GM18909 (cell line): Measurements from ENCODE around the gene BBX.

Experiments
- ATAC-seq: cut with Tn5 transposase; IDR thresholded peaks from one replicate; pipeline ENCODE4 v1.9.1; 2021; ENCODE audit warnings: mild to moderate bottlenecking; ENCODE audit not compliant: unreplicated experiment, poor library complexity

Gene BBX

GRCh38 chr3:107596639-107597038 lies 73.9 kb downstream of the BBX start:
- no peak for ATAC-seq

GRCh38 chr3:107598926-107599771 lies 76.4 kb downstream of the BBX start:
- peak; percentile 96 for ATAC-seq

GRCh38 chr3:107599772-107600145 lies 77.0 kb downstream of the BBX start:
- ATAC-seq = no peak

DNA sequence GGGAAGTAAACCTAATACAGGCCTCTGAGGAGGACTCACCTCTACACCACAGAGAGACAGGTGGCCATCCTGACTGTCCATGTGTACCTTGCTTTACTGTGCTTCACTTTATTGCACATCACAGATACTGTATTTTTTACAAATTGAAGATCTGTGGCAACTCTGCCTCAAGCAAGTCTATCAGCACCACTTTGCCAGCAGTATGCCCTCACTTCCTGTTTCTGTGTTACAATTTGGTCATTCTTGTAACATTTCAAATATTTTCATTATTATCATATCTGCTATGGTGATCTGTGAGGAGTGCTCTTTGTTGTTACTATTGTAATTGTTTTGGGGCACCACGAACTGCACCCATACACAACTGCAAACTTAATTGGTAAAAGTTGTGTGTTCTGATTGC lies 78.0 kb downstream of the BBX start:
- ATAC-seq = no peak

DNA sequence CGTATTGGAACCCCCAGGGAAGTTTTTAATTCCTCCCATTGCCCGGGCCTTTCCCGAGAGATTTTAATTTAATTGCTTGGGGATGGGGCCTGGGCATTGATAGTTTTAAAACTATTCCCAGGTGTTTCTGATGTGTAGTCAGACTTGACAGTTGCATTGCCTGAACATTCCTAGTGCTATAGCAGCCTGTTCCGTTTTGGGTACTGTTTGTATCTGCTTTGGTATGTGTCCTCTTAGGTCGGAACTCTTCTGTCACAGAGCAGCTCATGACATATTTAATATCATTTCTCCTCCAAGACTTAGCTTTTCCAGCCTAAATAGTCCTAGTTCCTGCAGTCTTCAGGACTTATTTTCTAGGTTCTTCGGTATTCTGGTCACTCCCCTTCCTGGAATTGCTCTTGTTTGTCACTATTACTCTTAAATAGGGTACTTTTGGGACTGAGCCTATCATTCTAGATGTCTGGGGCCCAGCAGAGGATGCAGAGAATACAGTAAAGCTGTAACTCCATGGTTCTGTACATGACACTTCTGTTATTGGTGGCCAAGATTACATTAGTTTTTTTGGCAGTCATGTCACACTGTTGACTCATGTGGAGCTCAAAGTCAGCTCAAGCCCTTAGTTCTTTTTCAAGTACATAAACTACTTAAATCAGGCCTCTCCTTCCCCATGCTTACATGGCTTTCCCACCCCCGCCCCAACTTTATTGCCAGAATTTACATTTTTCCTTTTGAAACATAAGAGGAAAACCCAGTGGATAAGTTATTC lies 81.5 kb downstream of the BBX start:
- no peak for ATAC-seq

GRCh38 chr3:107611775-107612469 lies 89.2 kb downstream of the BBX start:
- ATAC-seq = no peak

DNA sequence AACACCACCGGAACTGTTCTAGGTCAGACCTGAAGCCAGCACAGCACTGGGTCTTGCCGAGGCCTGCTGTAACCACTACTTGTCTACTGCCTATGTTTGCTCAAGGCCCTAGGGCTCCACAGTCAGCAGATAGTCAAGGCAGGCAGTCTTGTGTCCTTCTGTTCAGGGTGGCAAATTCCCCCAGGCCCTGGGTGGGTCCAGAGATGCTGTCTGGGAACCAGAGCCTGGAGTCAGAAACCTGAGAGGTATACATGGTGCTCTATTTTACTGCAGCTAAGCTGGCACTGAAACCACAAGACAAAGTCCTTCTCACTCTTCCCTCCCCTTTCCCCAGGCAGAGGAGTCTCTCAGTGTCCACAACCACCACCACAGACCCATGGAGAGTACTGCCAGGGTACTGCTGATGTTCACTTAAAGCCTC lies 89.9 kb downstream of the BBX start:
- ATAC-seq = no peak

GRCh38 chr3:107619549-107619948 lies 96.8 kb downstream of the BBX start:
- no peak for ATAC-seq

- ATAC-seq = no peak
These were observed 97.8 kb downstream of the BBX start for GRCh38 chr3:107620534-107620933.

GRCh38 chr3:107621465-107621864 lies 98.7 kb downstream of the BBX start:
- no peak for ATAC-seq

GRCh38 chr3:107627962-107628542 lies 105.3 kb downstream of the BBX start:
- no peak for ATAC-seq

DNA sequence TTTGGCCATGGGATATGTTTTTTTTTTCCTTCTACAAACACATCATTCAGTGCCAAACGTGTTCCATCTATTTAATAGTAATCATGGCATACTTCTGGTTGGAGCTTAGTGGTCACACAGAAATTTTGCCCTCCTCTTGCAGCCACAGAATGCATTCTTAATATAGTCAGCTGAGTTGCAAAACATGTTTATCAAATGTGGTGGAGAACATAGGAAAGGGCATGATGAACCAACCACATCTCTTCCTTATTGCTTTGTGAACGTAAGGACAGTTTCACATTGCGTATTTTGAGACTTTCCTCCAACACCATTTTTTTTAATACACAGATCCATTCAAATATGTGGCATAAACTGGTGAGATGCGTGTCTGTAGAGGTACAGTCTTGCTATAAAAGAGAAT lies 106.8 kb downstream of the BBX start:
- no peak for ATAC-seq

- no peak for ATAC-seq
These were observed 108.0 kb downstream of the BBX start for GRCh38 chr3:107630779-107631178.

DNA sequence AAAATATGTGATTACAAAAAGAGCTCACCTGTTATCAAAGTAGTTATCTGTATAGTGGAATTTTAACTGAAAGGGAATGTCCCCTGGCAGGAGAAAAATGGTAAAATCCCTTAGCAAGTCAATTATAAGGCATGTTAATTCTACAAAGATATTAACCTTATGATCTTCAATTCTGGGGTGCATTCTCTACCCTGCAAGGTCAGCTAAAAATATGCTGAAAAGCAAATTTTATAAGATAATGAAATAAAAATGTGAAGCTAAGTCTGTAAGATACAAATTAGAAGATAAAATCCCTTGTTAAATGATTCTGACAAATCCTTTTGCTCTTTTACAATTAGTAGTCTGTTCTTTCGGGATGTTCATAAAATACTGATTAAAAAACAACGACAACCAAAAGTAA lies 109.8 kb downstream of the BBX start:
- ATAC-seq = no peak

DNA sequence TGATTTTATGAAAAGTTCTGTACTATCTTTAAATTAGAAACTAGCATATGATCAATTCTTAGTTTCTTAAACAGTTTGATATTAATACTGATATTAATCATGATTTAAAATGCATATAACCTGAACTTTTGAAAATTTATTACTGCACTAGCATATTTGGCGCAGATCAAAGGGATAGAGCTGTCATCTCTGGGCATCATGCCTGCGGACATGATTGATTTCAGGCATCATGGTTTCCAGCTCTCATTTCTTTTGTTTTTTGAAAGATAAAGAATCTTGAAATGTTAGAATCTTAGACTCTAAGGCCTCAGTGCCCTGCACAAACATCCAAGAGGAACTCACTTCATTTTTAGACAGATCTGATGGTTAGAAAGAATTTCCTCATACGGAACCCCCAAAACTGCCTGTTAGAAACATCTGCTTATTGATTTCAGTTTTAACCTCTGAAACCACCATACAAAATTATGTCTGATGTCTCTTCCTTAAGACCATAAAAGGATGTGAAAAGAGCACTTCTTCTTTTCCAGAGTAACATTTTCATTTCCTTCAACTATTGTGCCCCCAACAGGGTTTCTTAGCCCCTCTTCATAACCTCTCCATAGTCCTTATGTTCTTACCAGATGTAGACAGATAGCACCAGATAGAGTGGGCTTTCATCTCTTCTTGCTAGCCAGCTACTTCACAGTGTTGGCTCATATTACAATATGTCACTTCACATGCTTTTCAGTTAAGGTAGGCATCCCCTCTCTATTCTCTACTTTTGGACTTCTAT lies 110.8 kb downstream of the BBX start:
- peak; percentile 97 for ATAC-seq

DNA sequence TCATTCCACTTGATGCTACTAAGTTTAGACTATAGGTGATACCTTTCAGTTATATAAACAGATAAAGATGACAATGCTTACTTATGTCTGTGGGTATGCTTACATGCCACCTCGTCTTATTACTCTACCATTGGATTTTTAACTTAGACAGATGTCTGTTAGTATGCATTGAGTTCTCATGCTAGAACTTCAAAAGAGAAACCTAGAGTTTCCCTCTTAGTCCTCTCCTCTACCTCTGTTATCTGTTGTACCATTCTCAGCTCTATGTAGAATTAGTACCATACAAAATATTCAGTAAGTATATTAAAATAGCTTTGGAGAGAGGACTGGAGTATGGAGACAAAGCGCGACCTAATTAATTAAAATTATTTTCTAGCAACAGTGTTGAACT lies 111.3 kb downstream of the BBX start:
- ATAC-seq = peak; percentile 42

GRCh38 chr3:107637416-107638183 lies 114.8 kb downstream of the BBX start:
- no peak for ATAC-seq

DNA sequence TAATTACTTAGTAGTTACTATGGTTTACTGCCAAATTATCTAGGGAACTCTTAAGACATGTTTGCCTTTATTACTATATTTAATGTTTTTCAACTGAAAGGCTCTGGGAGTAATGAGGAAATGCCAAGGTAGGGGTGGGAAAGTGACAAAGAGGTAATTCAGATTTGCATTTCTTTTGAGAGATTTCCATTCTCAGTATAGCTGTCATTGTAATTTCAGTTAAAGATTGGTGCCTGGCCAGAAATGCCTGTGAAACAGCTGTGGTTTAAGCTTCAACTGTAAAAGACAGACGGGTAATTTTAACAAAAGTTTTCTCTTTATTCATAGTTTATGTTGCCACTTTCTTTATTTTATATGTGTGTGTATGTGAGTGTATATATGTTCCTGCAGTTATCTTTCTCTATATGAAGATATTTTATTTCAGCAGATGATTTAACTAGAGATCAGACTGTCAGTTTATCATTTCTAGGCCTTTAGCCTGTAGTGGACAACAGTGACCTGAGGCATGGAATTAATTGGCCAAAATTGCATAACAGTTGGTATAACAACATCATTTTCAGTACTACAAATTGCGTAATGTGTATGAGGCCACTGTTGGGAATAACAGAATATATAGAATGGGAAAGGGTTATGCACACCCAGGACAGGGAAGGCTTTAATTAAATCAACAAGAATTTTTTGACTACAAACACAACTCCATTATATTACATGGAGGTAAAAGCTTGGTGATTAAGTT lies 119.0 kb downstream of the BBX start:
- peak; percentile 54 for ATAC-seq
